Measurements from ENCODE around the gene HMGCS2.

DNA sequence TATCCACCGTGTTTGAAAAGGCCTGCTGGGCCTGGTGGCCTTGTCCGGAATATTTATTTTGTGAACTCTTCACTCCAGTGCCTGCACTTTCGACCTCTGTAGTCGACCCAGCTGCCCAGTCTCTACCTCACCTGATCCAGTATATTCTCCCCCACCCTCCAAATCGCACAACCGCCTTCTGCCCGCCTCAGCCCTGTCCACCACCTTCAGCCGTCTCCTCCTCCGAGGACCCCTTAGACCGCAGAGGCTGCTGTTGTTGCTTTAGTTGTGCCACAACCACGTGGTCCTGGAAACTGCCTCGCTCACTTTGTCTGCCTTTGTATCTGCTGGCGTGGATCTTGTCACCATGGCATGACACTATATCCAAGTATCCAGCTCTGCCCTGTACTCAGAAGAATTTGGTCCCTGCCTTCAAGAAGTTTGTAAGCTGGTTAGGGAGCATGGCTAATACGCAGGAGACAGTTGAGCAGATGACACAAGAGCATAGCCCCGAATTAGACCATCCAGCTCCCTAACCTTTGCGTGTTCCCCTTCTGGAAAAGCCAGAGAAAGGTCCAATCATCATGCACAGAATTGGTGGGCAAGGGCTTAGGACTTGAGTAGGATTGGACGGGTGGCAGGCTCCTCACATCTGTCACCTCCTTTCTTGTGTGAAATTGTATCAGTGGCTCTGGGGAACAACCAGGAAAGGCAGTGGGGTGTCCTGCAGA is 55.5 kb downstream of the HMGCS2 start:
- TF ChIP-seq ZNF670 (tag by site-specific recombination; IDR thresholded peaks at IDR 0.05; ENCODE audit: low read depth) (no peak), ZNF791 (tag by site-specific recombination; IDR thresholded peaks at IDR 0.05) (no peak), MZF1 (tag by site-specific recombination; IDR thresholded peaks at IDR 0.05; ENCODE audit: borderline replicate concordance) (no peak), ZNF571 (tag by site-specific recombination; IDR thresholded peaks at IDR 0.05) (no peak), ZNF133 (tag by site-specific recombination; IDR thresholded peaks at IDR 0.05) (no peak)
- TF ChIP-seq, protein P1, sequence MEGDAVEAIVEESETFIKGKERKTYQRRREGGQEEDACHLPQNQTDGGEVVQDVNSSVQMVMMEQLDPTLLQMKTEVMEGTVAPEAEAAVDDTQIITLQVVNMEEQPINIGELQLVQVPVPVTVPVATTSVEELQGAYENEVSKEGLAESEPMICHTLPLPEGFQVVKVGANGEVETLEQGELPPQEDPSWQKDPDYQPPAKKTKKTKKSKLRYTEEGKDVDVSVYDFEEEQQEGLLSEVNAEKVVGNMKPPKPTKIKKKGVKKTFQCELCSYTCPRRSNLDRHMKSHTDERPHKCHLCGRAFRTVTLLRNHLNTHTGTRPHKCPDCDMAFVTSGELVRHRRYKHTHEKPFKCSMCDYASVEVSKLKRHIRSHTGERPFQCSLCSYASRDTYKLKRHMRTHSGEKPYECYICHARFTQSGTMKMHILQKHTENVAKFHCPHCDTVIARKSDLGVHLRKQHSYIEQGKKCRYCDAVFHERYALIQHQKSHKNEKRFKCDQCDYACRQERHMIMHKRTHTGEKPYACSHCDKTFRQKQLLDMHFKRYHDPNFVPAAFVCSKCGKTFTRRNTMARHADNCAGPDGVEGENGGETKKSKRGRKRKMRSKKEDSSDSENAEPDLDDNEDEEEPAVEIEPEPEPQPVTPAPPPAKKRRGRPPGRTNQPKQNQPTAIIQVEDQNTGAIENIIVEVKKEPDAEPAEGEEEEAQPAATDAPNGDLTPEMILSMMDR (tag by site-specific recombination; IDR thresholded peaks at IDR 0.05): no peak
